ENCODE data around the gene HES7.

HES7 gene

DNA sequence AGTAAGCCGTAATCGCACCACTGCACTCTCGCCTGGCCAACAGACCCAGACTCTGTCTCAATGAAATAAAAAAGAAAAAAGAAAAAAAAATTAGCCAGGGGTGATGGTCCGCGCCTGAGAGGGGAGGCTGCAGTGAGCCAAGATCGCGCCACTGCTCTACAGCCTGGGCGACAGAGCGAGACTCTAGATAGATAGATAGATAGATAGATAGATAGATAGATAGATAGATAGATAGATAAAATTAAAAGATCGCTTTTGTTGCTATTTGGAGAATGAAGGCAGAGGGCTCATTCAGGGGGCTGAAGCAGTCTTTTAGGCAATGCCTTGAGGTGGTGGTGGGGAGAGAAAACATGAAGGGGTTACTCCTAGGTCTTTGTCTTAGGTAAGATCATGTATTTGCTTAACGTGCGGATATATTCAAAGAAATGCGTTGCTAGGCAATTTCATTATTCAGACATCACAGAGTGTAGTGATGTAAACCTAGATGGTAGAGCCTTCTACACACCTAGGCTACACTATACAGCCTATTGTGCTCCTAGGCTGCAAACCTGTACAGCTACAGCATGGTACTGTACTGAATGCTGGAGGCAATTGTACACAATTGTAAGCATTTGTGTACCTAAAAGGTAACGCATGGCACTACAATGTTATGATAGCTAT, 4.3 kb upstream of the HES7 start:
- Histone ChIP-seq H3K27me3 (ENCODE audit: insufficient read depth, low read length, poor library complexity, severe bottlenecking) (no peaks in the 10 kb centered on the region), H3K9me3 (ENCODE audit: insufficient read depth, low read depth, low read length) (no peaks in the 10 kb centered on the region), H2AFZ (ENCODE audit: low read length) (no peak overlapping the region), H3K4me3 (ENCODE audit: low read length, poor library complexity, severe bottlenecking) (no peak overlapping the region), H3F3A (ENCODE audit: low read depth) (no peaks in the 10 kb centered on the region), H3K4me1 (ENCODE audit: insufficient read depth, low read length, poor library complexity, severe bottlenecking) (peaks cover 26% of the 10 kb centered on the region), H4K20me1 (ENCODE audit: insufficient read depth, low read length, poor library complexity, severe bottlenecking) (no peaks in the 10 kb centered on the region), H3K9me2 (replicated peaks; ENCODE audit: low read depth, low read length) (no peaks in the 10 kb centered on the region), H3K79me2 (ENCODE audit: insufficient read depth, low read length) (no peaks in the 10 kb centered on the region), H3K9ac (ENCODE audit: low read depth, low read length, poor library complexity, severe bottlenecking) (no peak overlapping the region), H3K36me3 (ENCODE audit: insufficient read depth, low read length) (no peaks in the 10 kb centered on the region), H3K4me2 (ENCODE audit: low read depth, low read length, poor library complexity, severe bottlenecking) (no peak overlapping the region)
- TF ChIP-seq, protein P1, sequence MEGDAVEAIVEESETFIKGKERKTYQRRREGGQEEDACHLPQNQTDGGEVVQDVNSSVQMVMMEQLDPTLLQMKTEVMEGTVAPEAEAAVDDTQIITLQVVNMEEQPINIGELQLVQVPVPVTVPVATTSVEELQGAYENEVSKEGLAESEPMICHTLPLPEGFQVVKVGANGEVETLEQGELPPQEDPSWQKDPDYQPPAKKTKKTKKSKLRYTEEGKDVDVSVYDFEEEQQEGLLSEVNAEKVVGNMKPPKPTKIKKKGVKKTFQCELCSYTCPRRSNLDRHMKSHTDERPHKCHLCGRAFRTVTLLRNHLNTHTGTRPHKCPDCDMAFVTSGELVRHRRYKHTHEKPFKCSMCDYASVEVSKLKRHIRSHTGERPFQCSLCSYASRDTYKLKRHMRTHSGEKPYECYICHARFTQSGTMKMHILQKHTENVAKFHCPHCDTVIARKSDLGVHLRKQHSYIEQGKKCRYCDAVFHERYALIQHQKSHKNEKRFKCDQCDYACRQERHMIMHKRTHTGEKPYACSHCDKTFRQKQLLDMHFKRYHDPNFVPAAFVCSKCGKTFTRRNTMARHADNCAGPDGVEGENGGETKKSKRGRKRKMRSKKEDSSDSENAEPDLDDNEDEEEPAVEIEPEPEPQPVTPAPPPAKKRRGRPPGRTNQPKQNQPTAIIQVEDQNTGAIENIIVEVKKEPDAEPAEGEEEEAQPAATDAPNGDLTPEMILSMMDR (conservative IDR thresholded peaks at IDR 0.05; ENCODE audit: low read length) = no peak
- TF ChIP-seq EZH2phosphoT487 (IDR thresholded peaks at IDR 0.05; ENCODE audit: borderline replicate concordance) = no peak

- Histone ChIP-seq H3K9me2 (replicated peaks; ENCODE audit: low read depth, low read length) (no peaks in the 10 kb centered on the region), H2AFZ (ENCODE audit: low read length) (peak overlapping the region; percentile 95), H3K4me2 (ENCODE audit: low read depth, low read length, poor library complexity, severe bottlenecking) (peak overlapping the region; percentile 93), H3K4me1 (ENCODE audit: insufficient read depth, low read length, poor library complexity, severe bottlenecking) (peaks cover 37% of the 10 kb centered on the region), H3K4me3 (ENCODE audit: low read length, poor library complexity, severe bottlenecking) (peak overlapping the region; percentile 91), H3K9me3 (ENCODE audit: insufficient read depth, low read depth, low read length) (no peaks in the 10 kb centered on the region), H3K79me2 (ENCODE audit: insufficient read depth, low read length) (no peaks in the 10 kb centered on the region), H3F3A (ENCODE audit: low read depth) (no peaks in the 10 kb centered on the region), H4K20me1 (ENCODE audit: insufficient read depth, low read length, poor library complexity, severe bottlenecking) (no peaks in the 10 kb centered on the region), H3K36me3 (ENCODE audit: insufficient read depth, low read length) (no peaks in the 10 kb centered on the region), H3K9ac (ENCODE audit: low read depth, low read length, poor library complexity, severe bottlenecking) (peak overlapping the region; percentile 76), H3K27me3 (ENCODE audit: insufficient read depth, low read length, poor library complexity, severe bottlenecking) (peaks cover 7% of the 10 kb centered on the region)
- no peak for TF ChIP-seq EZH2phosphoT487 (IDR thresholded peaks at IDR 0.05; ENCODE audit: borderline replicate concordance)
- TF ChIP-seq, protein P1 (conservative IDR thresholded peaks at IDR 0.05; ENCODE audit: low read length) = no peak
Measured at GRCh38 chr17:8126491-8127066, 2.7 kb upstream of the HES7 start.

- TF ChIP-seq, protein P1 (conservative IDR thresholded peaks at IDR 0.05; ENCODE audit: low read length) = no peak
- TF ChIP-seq EZH2phosphoT487 (IDR thresholded peaks at IDR 0.05; ENCODE audit: borderline replicate concordance) = no peak
- Histone ChIP-seq H3K4me2 (ENCODE audit: low read depth, low read length, poor library complexity, severe bottlenecking) (peak overlapping the region; percentile 93), H3F3A (ENCODE audit: low read depth) (no peaks in the 10 kb centered on the region), H3K9ac (ENCODE audit: low read depth, low read length, poor library complexity, severe bottlenecking) (peak overlapping the region; percentile 76), H3K9me2 (replicated peaks; ENCODE audit: low read depth, low read length) (no peaks in the 10 kb centered on the region), H3K79me2 (ENCODE audit: insufficient read depth, low read length) (no peaks in the 10 kb centered on the region), H3K9me3 (ENCODE audit: insufficient read depth, low read depth, low read length) (no peaks in the 10 kb centered on the region), H3K4me3 (ENCODE audit: low read length, poor library complexity, severe bottlenecking) (peak overlapping the region; percentile 91), H2AFZ (ENCODE audit: low read length) (peak overlapping the region; percentile 95), H3K4me1 (ENCODE audit: insufficient read depth, low read length, poor library complexity, severe bottlenecking) (peaks cover 39% of the 10 kb centered on the region), H3K27me3 (ENCODE audit: insufficient read depth, low read length, poor library complexity, severe bottlenecking) (peaks cover 7% of the 10 kb centered on the region), H3K36me3 (ENCODE audit: insufficient read depth, low read length) (no peaks in the 10 kb centered on the region), H4K20me1 (ENCODE audit: insufficient read depth, low read length, poor library complexity, severe bottlenecking) (no peaks in the 10 kb centered on the region)
Measured at GRCh38 chr17:8125947-8126490, 2.1 kb upstream of the HES7 start.

Data from Loucy (cell line).